GM21526 (cell line): ENCODE data around the gene POF1B.
"Not testable (repeated sequence)": the region's sequence is repeated elsewhere in the genome, so short reads cannot be mapped to it uniquely, and the experiment has no call there.

Experiments used
- ATAC-seq: cut with Tn5 transposase; IDR thresholded peaks from one replicate; pipeline ENCODE4 v1.9.1; 2021; ENCODE audit warnings: moderate library complexity; ENCODE audit not compliant: unreplicated experiment, low FRiP score

POF1B gene, protein sequence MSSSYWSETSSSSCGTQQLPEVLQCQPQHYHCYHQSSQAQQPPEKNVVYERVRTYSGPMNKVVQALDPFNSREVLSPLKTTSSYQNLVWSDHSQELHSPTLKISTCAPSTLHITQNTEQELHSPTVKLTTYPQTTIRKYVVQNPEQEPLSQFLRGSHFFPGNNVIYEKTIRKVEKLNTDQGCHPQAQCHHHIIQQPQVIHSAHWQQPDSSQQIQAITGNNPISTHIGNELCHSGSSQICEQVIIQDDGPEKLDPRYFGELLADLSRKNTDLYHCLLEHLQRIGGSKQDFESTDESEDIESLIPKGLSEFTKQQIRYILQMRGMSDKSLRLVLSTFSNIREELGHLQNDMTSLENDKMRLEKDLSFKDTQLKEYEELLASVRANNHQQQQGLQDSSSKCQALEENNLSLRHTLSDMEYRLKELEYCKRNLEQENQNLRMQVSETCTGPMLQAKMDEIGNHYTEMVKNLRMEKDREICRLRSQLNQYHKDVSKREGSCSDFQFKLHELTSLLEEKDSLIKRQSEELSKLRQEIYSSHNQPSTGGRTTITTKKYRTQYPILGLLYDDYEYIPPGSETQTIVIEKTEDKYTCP

DNA sequence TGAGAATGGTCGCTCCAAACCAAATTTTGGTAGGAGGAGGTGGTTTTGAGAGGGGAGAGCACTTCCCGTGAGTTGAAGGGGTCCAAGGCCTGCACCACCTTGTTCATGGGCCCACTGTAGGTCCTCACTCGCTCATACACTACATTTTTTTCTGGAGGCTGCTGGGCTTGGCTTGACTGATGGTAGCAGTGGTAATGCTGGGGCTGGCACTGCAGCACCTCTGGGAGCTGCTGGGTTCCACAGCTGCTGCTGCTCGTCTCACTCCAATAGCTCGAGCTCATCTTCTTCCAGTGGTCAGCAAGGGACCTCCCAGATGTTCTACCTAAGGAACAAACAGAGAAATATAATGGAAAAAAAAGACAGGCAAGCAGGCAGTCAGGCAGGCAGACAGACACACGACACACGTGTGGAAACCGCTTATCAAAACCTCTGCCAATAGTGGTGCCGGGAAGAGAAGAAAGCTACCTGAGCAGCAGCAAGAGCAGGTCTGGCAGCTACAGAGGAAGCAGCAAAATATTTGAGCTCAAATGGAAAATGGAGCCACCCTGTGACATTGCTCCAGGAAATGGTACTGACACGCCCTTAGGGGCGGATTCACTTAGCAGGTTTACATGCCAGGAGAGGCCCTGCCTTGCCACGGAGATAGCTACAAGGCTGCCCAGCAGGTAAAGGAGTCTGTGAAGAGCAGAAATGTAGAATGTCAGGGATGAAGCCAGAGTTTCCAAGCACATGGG lies at the start of gene POF1B:
Gene POF1B, minus strand, starts transcription at position 492 of the 734 bp plus-strand sequence. Its CDS starts 211 bp downstream, at position 281.
- peak; percentile 78 for ATAC-seq

DNA sequence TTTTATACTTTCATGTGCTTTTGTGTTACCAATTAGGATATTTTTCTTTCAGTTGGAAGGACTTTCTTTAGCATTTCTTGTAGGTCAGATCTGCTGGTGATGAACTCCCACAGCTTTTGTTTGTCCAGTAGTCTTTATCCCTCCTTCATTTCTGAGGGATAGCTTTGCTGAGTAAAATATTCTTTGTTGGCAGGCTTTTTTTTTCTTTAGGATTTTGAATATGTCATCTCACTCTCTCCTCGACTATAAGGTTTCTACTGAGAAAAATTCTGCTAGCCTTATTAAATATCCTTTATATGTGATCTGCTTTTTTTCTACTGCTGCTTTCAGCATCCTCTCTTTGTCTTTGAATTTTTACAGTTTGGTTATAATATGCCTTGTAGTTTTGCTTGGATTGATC lies 49.6 kb upstream of the POF1B start:
- ATAC-seq: no peak

DNA sequence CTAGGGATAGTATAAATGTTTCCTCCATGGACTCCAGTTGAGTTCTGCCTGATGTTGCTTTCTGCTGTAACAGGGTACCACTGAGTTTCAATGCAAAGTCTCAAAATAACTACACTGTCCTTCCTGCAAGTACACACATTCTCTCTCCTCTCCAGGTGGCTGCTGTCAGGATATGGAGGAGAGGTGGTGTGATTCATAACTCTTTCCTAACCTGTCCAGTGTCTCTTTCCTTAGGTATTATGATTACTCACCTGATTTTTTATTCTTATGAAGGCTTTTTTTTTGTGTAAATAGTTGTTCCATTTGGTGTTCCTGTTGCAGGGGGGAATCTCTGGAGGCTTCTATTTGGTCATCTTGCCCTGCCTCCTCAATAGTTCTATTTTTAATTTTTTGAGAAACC lies 39.8 kb upstream of the POF1B start:
- ATAC-seq: no peak

DNA sequence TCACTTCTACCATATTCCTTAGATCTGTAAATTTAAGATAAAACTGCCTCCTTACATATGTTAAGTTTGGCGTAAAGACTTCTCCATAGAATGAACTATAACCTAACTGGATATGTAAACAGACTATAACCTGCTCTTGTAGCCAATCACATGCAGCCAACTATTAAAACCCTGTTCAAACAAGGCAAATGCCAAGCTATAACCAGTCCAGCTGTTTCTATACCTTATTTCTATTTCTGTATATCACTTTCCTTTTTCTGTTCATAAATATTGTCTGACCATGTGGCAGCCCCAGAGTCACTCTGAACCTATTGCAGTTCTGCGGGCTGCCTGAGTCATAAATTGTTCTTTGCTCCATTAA lies 12.4 kb upstream of the POF1B start:
- ATAC-seq: no peak

DNA sequence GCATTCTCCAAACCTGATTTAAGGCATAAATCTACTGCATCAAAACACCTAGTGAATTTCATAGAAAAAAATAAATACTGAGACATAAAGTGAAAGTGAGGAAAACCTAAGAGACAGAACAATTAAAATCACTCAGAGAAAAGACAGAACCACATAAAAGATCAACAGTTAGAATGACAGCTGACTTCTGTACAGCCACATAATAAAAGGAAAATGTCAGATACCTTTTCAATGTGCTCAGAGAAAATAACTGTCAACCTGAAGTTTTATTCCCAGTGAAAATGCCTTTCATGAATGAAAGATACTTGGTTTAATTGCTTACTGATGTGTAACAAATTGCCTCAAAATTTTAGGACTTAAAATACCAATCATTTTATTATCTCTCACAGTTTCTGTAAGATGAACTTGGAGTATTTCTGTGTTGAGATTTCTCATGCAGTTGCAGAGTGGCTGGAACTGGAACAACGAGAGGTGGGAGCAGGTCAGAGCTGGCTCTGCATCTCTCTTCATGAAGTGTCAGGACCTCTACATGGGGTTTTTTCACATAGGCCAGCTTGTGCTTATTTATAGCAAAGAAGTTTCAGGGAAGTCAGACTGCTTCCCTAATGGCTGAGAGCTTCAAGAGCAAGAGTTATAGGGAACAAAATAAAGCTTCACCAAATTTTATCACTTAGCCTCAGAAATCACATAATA lies 11.9 kb upstream of the POF1B start:
- no peak for ATAC-seq

DNA sequence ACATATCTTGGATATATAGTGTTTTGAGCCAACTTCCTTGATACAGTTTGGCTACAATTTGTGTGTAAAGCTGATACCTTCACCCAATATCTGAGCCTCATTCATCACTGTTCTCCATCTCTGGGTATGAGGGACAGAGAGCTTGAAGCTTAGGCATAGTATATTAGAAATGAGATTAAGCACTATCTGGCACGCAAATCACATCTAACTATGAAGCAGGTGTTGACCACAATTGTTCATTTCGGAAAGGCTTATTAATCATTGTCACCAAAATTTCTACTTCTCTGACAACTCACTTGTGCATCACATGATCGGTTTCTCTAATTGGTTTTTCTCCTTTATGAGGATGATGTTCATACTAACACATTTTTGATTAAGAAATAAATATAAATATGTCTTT lies 2.1 kb upstream of the POF1B start:
- ATAC-seq: no peak

DNA sequence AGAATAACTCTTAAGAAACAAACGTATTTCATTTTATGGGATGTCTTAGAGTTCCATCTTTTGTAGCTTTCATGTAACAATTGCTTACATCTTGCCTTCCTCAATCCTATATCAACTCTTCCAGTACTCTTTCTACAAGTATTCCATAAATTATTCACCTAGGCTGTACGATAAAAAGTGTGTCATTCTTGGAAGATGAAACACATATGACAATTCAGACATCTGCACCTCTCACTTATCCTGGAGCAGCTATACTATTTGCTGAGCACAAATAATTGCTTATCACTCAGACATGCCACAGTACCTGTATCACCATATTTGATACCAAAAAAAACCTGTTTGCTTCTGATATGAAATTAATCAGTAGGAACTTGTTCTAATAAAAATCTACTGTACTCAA lies 1.0 kb downstream of the POF1B start:
- peak; percentile 13 for ATAC-seq

DNA sequence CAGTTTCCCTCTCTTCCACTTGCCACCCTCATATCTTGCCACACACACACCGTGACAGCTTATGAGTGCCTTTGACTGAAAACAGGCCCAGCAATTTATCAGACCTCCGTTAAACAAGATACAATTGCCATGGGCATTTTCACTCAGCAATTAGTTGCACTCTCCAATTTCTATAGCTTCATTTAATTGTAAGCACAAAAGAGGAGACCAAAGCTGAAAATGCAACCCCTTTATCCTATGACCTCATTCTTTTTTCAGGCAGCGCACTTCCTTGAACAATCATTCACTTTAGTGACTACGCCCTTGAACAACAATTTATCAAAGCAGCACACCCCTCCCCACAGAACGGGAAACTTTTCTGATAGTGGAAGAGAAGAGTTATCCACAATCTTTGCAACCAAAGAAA lies 4.1 kb downstream of the POF1B start:
- no peak for ATAC-seq

DNA sequence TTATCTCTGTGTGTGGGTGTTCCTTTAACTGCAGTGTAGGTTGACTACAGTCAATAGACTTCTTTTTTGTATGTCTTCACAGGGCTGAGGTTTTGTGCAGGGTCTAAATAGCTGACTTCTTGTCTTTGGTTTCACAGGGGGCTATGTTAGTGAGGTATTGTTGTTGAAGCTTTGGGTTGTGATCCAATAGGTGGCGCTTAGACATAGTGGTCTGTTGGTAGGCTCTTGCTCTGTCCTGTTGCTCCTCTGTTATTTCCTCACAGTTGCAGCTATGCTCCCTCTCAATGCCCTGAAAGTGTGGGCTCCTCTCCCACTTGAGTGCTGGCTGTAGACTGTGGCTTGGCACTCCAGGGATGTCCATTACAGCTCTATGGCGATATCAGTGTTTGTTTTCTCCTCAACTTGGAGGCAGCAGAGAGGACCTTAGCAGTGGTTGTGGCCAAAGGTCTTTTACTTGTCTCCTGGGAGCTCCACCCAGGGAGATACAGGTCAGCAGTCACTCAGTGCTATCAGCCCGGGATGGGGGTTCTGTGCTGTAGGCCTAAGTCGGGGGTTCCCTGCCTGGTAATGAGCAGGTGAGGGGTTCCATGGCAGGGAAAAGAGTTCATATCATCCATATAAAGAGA lies 14.0 kb downstream of the POF1B start:
- ATAC-seq: no peak

DNA sequence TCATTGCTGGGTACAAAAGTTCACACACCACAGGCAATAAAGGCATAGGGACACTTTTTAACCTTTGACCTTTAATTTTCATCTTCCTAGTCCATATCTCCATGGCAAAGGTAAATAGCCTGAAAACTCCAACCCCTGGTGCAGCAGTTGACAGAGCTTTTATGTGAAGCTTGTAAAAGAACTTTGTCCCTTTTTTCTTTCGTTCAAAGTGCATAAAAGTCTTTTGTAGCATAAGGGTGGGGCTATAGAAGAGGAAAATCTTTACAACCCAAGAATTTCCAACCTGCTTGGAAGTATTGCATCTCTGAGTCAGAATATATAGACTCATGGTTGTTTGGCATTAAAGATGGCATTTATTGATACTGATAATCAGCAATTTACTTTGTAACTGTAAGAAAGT lies 20.4 kb downstream of the POF1B start:
- ATAC-seq: no peak

DNA sequence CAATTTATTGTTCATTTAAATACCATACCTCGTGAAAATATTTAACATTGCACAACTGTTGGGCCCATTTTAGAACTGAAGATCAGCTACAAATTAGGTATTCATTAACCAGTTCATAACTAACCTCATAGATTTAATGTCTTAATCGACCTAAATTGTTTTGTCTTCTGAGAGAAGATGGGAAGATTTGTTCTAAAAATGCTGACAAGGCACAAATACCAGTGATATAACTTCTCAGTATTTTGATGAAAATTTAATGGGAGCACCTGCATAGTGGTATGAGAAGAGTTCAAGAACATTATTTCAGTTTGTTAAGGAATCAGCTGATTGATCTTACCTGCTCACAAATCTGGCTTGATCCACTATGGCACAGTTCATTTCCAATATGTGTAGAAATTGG lies 33.9 kb downstream of the POF1B start:
- ATAC-seq: no peak

DNA sequence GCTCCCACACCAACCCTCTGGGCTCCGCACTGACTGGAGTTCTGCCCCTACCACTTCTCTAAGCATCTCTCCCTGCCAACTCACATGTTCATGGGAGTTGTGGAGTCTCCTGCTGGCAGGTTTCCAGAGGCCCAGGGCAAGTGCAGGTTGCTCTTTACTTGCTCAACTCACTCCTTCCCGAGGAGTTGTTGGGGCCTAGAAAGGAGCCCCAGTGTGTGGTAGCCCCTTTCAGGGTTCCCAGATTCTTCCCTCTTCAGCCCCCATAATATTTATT lies 52.5 kb downstream of the POF1B start:
- no peak for ATAC-seq

DNA sequence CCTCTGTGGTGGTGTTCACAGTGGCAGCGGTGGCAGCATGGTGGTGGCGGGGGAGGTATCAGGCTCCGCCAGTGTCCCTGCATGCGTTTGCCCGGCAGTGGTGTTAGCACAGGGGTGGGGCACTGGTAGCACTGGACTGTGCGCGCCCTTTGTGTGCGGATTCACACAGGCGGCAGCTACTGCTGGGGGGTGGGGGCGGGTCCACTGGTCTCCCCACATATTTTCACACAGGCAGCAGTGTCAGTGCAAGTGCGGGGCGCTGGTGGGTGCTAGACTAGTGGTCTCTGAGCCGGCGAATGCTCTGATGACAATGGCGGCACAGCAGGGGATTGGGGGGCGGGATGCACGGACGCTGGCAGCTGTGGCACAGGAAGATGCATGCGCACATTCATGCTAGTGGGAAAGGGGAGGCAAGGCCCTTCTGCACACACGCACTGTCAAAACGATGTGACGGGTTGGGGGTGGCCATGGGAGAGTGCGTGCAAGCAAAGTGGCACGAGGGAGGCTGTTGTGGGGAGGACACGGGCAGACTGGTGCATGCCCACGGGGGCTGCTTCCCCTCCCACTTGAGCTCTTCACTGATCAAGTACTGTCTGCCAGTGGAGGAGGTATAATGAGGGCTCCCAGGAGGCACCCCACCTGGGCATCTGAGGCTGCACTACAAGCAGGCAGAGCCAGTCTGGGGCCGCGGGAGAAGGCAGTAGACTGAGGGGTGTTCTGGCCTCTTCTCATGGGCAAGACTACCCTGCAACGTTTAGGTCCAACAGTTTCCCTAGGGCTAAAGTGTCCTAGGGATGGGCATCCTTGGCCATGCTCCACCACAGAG lies 53.0 kb downstream of the POF1B start:
- ATAC-seq: no peak

DNA sequence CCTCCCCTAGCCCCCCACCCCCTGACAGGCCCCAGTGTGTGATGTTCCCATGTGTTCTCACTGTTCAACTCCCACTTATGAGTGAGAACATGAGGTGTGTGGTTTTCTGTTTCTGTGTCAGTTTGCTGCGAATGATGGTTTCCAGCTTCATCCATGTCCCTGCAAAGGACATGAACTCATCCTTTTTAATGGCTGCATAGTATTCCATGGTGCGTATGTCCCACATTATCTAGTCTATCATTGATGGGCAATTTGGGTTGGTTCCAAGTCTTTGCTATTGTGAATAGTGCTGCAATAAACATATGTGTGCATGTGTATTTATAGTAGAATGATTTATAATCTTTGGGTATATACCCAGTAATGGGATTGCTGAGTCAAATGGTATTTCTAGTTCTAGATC lies 68.1 kb downstream of the POF1B start:
- not testable (repeated sequence) for ATAC-seq

DNA sequence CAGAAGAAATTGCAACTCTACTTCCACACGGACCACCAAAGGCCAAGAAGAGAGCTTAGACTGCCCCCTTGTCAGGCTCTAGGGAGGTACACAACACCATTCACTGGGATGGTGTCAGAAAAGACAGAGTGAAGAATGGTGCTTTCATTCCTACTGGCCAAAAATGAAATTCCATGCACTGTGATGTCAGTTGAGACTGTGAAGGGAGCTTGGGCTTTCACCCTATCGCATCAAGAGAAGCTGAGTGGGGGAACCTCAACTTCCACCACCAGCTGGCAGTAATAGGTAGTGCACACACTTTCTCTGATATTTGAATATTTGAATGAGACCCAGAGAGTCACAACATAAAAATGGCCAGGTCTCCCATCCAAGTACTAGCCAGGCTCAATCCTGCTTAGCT lies 69.7 kb downstream of the POF1B start:
- ATAC-seq: no peak

DNA sequence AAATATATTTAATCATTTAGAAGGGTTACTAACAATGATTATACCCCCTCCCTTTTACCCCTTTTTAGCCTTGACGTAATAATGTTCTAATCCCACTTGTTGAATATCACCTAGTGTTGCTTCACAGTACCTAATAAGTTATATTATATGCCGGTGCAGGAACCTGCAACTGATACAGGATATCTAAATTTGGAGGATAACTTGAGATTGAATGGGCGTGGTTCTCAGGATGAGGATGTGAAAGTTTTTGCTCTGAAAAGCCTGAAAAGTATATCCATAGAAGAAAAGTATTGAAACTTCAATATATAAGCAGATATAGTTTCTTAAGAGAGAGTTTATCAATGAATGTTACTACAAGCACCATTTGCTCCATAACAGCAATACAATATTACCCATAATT lies 75.9 kb downstream of the POF1B start:
- ATAC-seq: no peak

DNA sequence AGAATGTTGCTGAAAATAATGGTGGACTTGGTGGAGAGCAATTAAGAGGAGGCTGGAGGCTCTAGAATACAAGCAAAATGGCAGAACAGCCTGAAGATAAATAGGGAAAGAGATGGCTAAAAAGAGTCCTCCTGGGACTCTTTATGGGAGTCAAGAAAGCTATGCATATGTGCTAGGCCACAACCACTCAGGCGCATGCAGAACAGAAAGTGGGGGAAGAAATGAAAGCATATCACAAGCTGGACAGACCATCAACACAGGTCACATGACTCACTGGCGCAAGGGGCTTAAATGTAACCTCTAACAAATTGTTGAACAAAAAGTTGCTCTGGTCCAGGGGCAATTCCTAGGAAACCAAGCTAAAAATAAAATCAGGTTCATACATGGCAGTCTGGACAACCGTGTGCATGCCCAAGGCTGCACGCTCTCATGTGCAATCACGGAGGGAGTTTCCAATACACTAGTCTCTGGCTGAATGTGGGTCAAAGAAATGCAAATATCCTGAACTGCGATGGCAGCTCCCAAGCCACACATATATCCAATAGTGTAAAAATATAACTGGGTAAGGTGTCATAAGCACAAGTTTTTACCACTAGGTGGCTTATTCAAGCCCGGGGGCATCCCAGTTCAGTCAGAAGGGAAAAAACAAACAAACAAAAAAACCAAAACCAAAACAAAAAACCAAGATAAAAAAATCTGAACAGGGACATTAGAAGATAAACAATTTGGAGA lies 90.3 kb downstream of the POF1B start:
- no peak for ATAC-seq

DNA sequence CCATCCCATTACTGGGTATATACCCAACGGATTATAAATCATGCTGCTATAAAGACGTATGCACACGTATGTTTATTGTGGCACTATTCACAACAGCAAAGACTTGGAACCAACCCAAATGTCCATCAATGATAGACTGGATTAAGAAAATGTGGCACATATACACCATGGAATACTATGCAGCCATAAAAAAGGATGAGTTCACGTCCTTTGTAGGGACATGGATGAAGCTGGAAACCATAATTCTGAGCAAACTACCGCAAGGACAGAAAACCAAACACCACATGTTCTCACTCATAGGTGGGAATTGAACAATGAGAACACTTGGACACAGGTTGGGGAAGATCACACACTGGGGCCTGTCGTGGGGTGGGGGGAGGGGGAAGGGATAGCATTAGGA lies 94.2 kb downstream of the POF1B start:
- ATAC-seq: not testable (repeated sequence)

DNA sequence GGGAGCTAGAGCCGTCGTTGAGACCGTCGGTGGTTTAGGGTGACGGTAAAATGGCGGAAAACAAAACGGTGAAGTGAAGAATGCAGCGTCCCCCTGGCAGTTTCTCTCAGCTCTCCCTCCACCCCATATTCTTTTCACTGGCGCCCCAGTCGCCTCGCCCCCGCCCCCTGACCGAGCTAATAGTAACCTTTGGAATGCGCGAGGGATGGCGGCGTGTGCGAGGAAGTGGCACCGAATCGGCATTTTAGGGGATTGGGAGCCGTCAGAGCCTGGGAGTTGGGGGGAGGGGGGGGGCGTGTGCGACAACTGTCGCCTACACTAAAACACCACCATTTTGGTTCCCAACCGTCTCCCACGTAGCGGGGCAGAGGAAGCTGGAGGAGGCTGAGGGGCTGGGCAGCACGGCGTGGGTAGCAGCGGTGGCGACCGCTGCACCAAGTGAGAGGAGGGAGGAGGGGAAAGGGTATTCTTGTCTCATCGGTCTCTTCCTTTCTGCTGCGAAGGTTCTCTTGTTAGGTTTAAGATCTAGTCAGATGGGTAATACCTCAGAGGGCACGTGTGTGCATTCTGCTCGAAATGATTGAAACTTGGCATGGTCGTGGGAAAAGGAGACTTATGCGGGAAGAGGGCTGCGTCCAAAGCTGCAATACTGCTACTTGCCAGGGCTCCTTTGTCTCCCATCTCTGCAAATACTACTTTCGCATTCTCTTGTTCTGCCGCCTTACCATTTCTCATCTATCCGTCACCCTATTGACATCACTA lies 134.8 kb downstream of the POF1B start:
- peak; percentile 48 for ATAC-seq
